Right atrium auricular region (tissue), 2 donors: Measurements from ENCODE around the gene PLXDC2. TPM values are rescaled to one million over a fixed set of nuclear protein-coding genes. Genes with fewer than 3 reads are reported as not detected.
"Not testable (repeated sequence)": the region's sequence is repeated elsewhere in the genome, so short reads cannot be mapped to it uniquely, and the experiment has no call there.

Experiments
- DNase-seq: peaks from one replicate; pipeline ENCODE4 v3.0.0-alpha.2; 2019; ENCODE audit warnings: low spot score
- H3K27ac ChIP-seq, 2 donors: fragments of 200-600 bp; sonication (generic); 1 replicate in 1 of 2; 2 replicates in 1 of 2; pipeline ENCODE4 v1.5.1; 2016 to 2019
- H3K27me3 ChIP-seq, 2 donors: fragments of 200-600 bp; sonication (generic); one replicate each; pipeline versions ENCODE4 v1.5.1 to v1.6.0; 2017 to 2019
- H3K36me3 ChIP-seq: fragments of 200-600 bp; sonication (generic); one replicate; pipeline ENCODE4 v1.5.1; 2016
- H3K4me1 ChIP-seq, 2 donors: fragments of 200-600 bp; sonication (generic); one replicate each; pipeline versions ENCODE4 v1.5.1 to v1.6.0; 2017 to 2019
- H3K4me3 ChIP-seq, 2 donors: fragments of 200-600 bp; sonication (generic); 1 replicate in 1 of 2; 2 replicates in 1 of 2; pipeline ENCODE4 v1.5.1; 2017 to 2019; ENCODE audit warnings: mild to moderate bottlenecking in 1 of 2, moderate library complexity in 1 of 2
- H3K9me3 ChIP-seq, 2 donors: fragments of 200-600 bp; sonication (generic); one replicate each; pipeline ENCODE4 v1.5.1; 2019
- total RNA-seq, 2 donors: library from RNA; depleted of rRNA; stranded (reverse); fragments of >200 nt; gene quantifications; one replicate each; pipeline ENCODE4 v1.1.0, GENCODE V29; 2016
- TF ChIP-seq, protein P1 (sequence below), 2 donors: fragments of 200-600 bp; sonication (generic); IDR thresholded peaks; one replicate each; pipeline ENCODE4 v1.5.1; 2019; ENCODE audit warnings: antibody characterized with exemption in 2 of 2

The PLXDC2 gene
- total RNA-seq, 2 donors from 2014 or later: 24.0 to 43.6 TPM

DNA sequence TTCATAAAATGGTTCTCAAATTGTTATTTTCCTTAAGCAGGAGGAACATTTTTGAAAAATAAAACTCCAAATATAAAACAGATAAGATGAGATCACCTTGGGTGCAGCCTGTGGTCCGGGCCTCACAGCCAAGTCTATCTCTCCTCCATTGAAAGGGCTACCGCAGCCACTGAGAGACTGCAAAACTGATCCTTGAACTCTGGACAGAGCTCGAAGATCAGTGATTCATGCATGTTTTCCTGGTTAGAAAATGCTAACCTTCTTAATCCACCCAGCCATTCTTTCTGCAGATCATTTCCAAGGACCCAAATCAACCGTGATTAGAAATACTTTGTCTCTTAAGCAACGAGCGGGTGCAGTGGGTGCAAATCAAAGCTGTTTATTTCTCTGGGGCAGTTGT is 378.8 kb downstream of the PLXDC2 start:
- TF ChIP-seq, protein P1, sequence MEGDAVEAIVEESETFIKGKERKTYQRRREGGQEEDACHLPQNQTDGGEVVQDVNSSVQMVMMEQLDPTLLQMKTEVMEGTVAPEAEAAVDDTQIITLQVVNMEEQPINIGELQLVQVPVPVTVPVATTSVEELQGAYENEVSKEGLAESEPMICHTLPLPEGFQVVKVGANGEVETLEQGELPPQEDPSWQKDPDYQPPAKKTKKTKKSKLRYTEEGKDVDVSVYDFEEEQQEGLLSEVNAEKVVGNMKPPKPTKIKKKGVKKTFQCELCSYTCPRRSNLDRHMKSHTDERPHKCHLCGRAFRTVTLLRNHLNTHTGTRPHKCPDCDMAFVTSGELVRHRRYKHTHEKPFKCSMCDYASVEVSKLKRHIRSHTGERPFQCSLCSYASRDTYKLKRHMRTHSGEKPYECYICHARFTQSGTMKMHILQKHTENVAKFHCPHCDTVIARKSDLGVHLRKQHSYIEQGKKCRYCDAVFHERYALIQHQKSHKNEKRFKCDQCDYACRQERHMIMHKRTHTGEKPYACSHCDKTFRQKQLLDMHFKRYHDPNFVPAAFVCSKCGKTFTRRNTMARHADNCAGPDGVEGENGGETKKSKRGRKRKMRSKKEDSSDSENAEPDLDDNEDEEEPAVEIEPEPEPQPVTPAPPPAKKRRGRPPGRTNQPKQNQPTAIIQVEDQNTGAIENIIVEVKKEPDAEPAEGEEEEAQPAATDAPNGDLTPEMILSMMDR (IDR thresholded peaks at IDR 0.05): no peak
- Histone ChIP-seq H3K4me3 (no peak overlapping the region), H3K9me3 (no peaks in the 10 kb centered on the region), H3K27ac (no peak overlapping the region), H3K27me3 (no peaks in the 10 kb centered on the region), H3K36me3 (no peaks in the 10 kb centered on the region), H3K4me1 (no peaks in the 10 kb centered on the region)
- no peak for DNase-seq

DNA sequence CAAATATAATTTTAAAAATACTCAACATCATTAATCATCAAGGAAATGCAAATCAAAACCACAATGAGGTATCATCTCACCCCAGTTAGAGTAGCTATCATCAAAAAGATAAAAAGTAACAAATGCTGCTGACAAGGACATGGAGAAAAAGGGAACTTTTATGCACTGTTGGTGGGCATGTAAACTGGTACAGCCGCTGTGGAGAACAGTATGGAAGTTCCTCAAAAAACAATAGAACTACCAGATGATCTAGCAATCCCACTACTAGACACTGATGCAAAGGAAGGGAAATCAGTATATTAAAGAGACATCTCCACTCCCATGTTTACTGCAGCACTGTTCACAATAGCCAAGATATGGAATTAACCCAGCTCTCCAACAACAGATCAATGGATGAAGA is 384.5 kb downstream of the PLXDC2 start:
- Histone ChIP-seq H3K27me3 (no peaks in the 10 kb centered on the region), H3K4me3 (no peak overlapping the region), H3K36me3 (no peaks in the 10 kb centered on the region), H3K9me3 (no peaks in the 10 kb centered on the region), H3K4me1 (no peaks in the 10 kb centered on the region), H3K27ac (no peak overlapping the region)
- no peak for DNase-seq
- TF ChIP-seq, protein P1 (IDR thresholded peaks at IDR 0.05): no peak

DNA sequence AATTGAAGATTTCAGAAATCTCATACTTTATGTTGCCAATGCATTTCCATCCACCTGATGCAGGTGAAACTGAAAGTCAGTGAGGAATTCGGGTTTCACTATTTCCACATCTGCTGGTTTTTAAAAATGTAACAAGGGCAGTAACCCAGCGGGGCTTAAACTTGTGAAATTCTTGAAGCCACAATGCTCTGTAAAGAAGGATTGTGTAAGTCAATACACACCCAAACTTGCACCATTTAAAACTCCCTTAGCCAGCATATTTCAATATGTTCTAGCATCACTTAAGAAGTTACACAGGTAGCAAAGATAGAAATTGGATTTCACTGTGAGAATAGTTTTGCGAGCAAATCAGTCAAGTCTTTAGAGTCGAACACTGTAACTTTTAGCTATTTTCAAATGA is 386.1 kb downstream of the PLXDC2 start:
- no peaks in the 10 kb centered on the region for H3K36me3 ChIP-seq
- no peak for DNase-seq
- H3K27me3 ChIP-seq: no peaks in the 10 kb centered on the region
- TF ChIP-seq, protein P1 (IDR thresholded peaks at IDR 0.05): no peak
- H3K9me3 ChIP-seq: no peaks in the 10 kb centered on the region
- H3K4me3 ChIP-seq: no peak overlapping the region
- H3K4me1 ChIP-seq: no peaks in the 10 kb centered on the region
- no peak overlapping the region for H3K27ac ChIP-seq

DNA sequence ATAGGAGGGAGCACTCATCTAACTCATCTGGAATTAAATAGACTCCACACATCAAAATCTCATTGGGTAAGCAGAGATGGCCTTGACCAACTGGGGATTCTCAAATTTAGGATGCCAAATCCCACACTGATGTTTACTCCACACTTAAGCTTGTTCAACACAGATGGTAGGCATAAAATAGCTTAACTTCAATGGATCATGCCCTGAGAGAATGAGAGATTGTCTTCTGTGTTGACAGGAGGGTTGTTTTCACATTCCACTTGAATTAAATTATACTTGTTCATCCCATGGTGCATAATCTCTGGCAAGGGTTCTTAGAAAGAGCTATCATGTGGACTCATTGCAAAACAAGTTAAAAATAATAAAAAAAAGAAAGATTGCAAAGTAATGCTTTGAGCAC is 391.4 kb downstream of the PLXDC2 start:
- no peak for DNase-seq
- Histone ChIP-seq H3K27me3 (no peaks in the 10 kb centered on the region), H3K9me3 (no peaks in the 10 kb centered on the region), H3K4me3 (no peak overlapping the region), H3K27ac (no peak overlapping the region), H3K4me1 (no peaks in the 10 kb centered on the region), H3K36me3 (no peaks in the 10 kb centered on the region)
- TF ChIP-seq, protein P1 (IDR thresholded peaks at IDR 0.05): no peak

DNA sequence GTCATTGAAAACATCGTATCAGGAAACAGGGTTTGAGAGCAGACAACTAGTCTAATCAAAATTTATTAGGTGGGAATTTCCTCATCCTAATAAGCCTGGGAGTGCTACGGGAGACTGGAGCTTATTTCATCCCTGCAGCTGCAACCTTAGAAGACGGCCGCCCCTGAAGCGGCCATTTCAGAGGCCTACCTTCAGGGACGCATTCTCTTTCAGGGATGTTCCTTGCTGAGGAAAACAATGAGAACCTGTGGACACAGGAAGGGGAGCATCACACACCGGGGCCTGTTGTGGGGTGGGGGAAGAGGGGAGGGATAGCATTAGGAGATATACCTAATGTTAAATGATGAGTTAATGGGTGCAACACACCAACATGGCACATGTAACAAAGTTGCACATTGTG is 392.9 kb downstream of the PLXDC2 start:
- H3K27me3 ChIP-seq, H3K4me3 ChIP-seq, DNase-seq, H3K36me3 ChIP-seq, H3K27ac ChIP-seq, H3K4me1 ChIP-seq, H3K9me3 ChIP-seq: not testable (repeated sequence)

DNA sequence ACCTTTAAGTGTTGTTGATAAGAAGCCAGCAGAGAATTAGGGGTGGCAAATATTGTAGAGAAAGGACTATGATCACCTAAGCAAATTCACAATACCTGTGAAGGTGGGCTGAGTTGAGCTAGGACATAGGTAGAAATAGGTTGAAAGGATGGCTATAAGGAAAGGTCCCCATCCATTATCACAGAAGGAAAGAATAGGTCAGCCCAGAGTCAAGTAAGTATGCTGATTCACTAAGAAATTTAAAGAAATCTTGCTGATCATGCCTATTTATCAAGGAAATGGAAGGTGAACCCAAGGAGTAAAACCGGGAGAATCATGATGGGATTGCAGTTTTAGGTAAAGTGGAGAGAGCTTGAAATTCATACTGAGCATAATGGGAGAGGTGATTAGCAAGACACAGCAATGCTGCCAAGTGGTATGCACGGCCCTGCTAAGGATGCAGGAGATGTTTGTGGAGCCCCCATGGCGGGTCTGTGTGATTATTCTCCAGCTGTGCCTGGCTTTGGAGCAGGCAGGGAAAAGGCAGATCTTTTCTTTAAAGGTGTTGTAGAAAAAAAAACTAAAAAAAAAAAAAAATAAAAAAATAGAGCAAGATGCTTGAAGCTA is 399.4 kb downstream of the PLXDC2 start:
- H3K36me3 ChIP-seq: no peaks in the 10 kb centered on the region
- no peaks in the 10 kb centered on the region for H3K27me3 ChIP-seq
- DNase-seq: no peak
- H3K27ac ChIP-seq: no peak overlapping the region
- TF ChIP-seq, protein P1 (IDR thresholded peaks at IDR 0.05): no peak
- no peaks in the 10 kb centered on the region for H3K4me1 ChIP-seq
- H3K9me3 ChIP-seq: no peaks in the 10 kb centered on the region
- no peak overlapping the region for H3K4me3 ChIP-seq
